Fibroblast of skin of scalp (primary cell): ENCODE results near the gene KRR1.
A peak's percentile ranks its signal among the peaks of the same experiment; 100 is the strongest.
"Not testable (repeated sequence)": the region's sequence is repeated elsewhere in the genome, so short reads cannot be mapped to it uniquely, and the experiment has no call there.

Experiments used
- DNase-seq: peaks from one replicate; pipeline ENCODE4 v3.0.0-alpha.2; 2013

Gene KRR1

GRCh38 chr12:75476071-75476470 lies 35.3 kb downstream of the KRR1 start:
- peak; percentile 29 for DNase-seq

GRCh38 chr12:75474116-75474515 lies 37.3 kb downstream of the KRR1 start:
- no peak for DNase-seq

GRCh38 chr12:75471902-75472890 lies 39.2 kb downstream of the KRR1 start:
- no peak for DNase-seq

GRCh38 chr12:75460204-75460603 lies 51.2 kb downstream of the KRR1 start:
- no peak for DNase-seq

GRCh38 chr12:75459755-75460154 lies 51.7 kb downstream of the KRR1 start:
- DNase-seq, result no peak

GRCh38 chr12:75457866-75458265 lies 53.5 kb downstream of the KRR1 start:
- DNase-seq, result not testable (repeated sequence)

- no peak for DNase-seq
These were observed 54.2 kb downstream of the KRR1 start for GRCh38 chr12:75457191-75457590.

GRCh38 chr12:75455839-75456238 lies 55.6 kb downstream of the KRR1 start:
- DNase-seq, result no peak

- DNase-seq, result peak; percentile 44
These were observed 58.6 kb downstream of the KRR1 start for GRCh38 chr12:75452675-75453330.

- DNase-seq, result peak; percentile 42
These were observed 63.6 kb downstream of the KRR1 start for GRCh38 chr12:75447691-75448393.

- peak; percentile 90 for DNase-seq
These were observed 64.6 kb downstream of the KRR1 start for GRCh38 chr12:75446857-75447256.

- not testable (repeated sequence) for DNase-seq
These were observed 66.3 kb downstream of the KRR1 start for GRCh38 chr12:75445137-75445507.

GRCh38 chr12:75444429-75445136 lies 66.8 kb downstream of the KRR1 start:
- peak; percentile 72 for DNase-seq

- no peak for DNase-seq
These were observed 67.7 kb downstream of the KRR1 start for GRCh38 chr12:75443709-75444108.

- not testable (repeated sequence) for DNase-seq
These were observed 69.0 kb downstream of the KRR1 start for GRCh38 chr12:75442454-75442853.

- not testable (repeated sequence) for DNase-seq
These were observed 69.5 kb downstream of the KRR1 start for GRCh38 chr12:75441687-75442449.
